Ovary (tissue), 9 donors: Measurements from ENCODE around the gene TM9SF4. TPM values are rescaled to one million over a fixed set of nuclear protein-coding genes. Genes with fewer than 3 reads are reported as not detected.
"Not testable (repeated sequence)": the region's sequence is repeated elsewhere in the genome, so short reads cannot be mapped to it uniquely, and the experiment has no call there.

Experiments
- DNase-seq, 5 donors: peaks; one replicate each; pipeline ENCODE4 v3.0.0-alpha.2; 2019 to 2020
- H3K27ac ChIP-seq, 2 donors: fragments of 200-600 bp; one replicate each; pipeline versions ENCODE4 v1.5.1 to v1.8.0; 2019 to 2022
- H3K27me3 ChIP-seq: fragments of 200-600 bp; one replicate; pipeline ENCODE4 v1.8.0; 2022
- H3K36me3 ChIP-seq: fragments of 200-600 bp; sonication (generic); one replicate; pipeline ENCODE4 v1.5.1; 2019
- H3K4me1 ChIP-seq: one replicate; pipeline ENCODE4 v1.8.1; 2013; ENCODE audit warnings: mild to moderate bottlenecking, moderate library complexity; ENCODE audit not compliant: insufficient read depth
- H3K4me3 ChIP-seq: fragments of 200-600 bp; sonication (generic); one replicate; pipeline ENCODE4 v1.5.1; 2017
- H3K9me3 ChIP-seq, 2 donors: fragments of 200-600 bp in 1 of 2; sonication (generic) in 1 of 2; one replicate each; pipeline versions ENCODE4 v1.5.1 to v1.8.1; 2013 to 2019; ENCODE audit warnings: mild to moderate bottlenecking in 1 of 2, moderate library complexity in 1 of 2
- EP300 ChIP-seq: sonication (generic); formaldehyde crosslinking; IDR thresholded peaks from one replicate; pipeline ENCODE4 v1.6.1; 2017; ENCODE audit warnings: antibody characterized with exemption
- POLR2A ChIP-seq: fragments of 450-650 bp; IDR thresholded peaks from one replicate; pipeline ENCODE4 v1.6.1; 2017; ENCODE audit warnings: antibody characterized with exemption, mild to moderate bottlenecking, moderate library complexity
- WGBS, 3 donors: extraction: QIAGEN DNeasy Blood & Tissue Kit in 1 of 3; methylation state at CpG; one replicate each; pipeline versions ENCODE4 v1.1.5 to v1.1.7; 2013 to 2017; 5-methylcytosine and 5-hydroxymethylcytosine counted together
- intact Hi-C, 4 donors: fragments of 100-400 bp; cut with DNase I; formaldehyde crosslinking; loops; one replicate each; pipeline versions ENCODE4 v1.11.0 to v1.15.1; 2022 to 2023
- polyA plus RNA-seq, 2 donors: library from polyadenylated mRNA; stranded (reverse); fragments of 200-250 nt in 1 of 2; fragments of 350-450 nt in 1 of 2; fragmentation: Illumina TruSeq in 1 of 2; extraction: RNeasy Lipid Tissue Mini Kit (QIAGEN cat#74804) in 1 of 2; gene quantifications; one replicate each; pipeline ENCODE4 v1.2.3, GENCODE V29; 2013 to 2014
- total RNA-seq, 7 donors: library from RNA; depleted of rRNA in 2 of 7; stranded (reverse); fragments of >200 nt in 2 of 7; fragmentation: NEBNext Ultra II Directional in 3 of 7; extraction: Animal tissue kit (Norgen Biotek cat#: 25700) in 3 of 7; gene quantifications; one replicate each; pipeline versions ENCODE4 v1.1.0 to v1.2.4, GENCODE V29; 2016 to 2023
- TF ChIP-seq, protein P1 (sequence below), 3 donors: fragments of 450-650 bp in 2 of 3; fragments of 200-600 bp in 1 of 3; IDR thresholded peaks; one replicate each; pipeline versions ENCODE4 v1.5.1 to v1.8.0; 2016 to 2022; ENCODE audit warnings: antibody characterized with exemption in 3 of 3, mild to moderate bottlenecking in 1 of 3
- donor health status: DM: no; HTN: no; CAD: no; lungs with moderate emphysema.
- donor health status: DM: no; HTN: no; CAD: no.
- donor health status: Bipolar disorder and iron deficiency.
- donor health status: DM: yes; HTN: yes; CAD: no.
- donor health status: DM: no; HTN: no; CAD: no.
- donor health status: DM: yes; HTN: yes; CAD: no.

TM9SF4 gene
- total and polyA plus RNA-seq, 9 donors, result 16.2 to 51.0 (median 37.2) TPM

DNA sequence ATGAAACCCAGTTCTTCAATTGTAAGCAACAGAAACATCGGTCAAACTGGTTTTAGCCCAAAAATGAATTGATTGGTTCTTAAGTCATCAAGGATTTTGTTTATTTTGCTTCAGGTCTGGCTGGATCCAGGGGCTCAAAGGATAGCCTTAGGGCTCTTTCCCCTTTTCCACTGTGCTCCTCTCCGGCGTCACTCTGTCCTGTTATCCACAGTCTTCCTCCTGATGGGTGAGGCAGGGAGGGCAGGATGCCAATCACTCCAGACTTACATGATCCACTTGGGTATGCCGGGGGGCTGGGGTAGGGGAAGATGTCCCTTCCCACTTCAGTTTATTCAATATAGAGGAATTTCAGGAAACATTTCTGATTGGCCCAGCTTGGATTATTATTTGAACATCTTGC, 58.0 kb downstream of the TM9SF4 start:
- no peak for TF ChIP-seq EP300
- Histone ChIP-seq H3K27ac (no peak overlapping the region), H3K9me3 (no peaks in the 10 kb centered on the region), H3K4me1 (peaks cover 7% of the 10 kb centered on the region), H3K36me3 (no peaks in the 10 kb centered on the region), H3K27me3 (no peaks in the 10 kb centered on the region), H3K4me3 (no peak overlapping the region)
- intact Hi-C loops, result no loop called here
- WGBS, 3 donors, result 95 to 98% (median 98%) methylated on average over 4 of the region's 4 CpGs
- no peak for DNase-seq

DNA sequence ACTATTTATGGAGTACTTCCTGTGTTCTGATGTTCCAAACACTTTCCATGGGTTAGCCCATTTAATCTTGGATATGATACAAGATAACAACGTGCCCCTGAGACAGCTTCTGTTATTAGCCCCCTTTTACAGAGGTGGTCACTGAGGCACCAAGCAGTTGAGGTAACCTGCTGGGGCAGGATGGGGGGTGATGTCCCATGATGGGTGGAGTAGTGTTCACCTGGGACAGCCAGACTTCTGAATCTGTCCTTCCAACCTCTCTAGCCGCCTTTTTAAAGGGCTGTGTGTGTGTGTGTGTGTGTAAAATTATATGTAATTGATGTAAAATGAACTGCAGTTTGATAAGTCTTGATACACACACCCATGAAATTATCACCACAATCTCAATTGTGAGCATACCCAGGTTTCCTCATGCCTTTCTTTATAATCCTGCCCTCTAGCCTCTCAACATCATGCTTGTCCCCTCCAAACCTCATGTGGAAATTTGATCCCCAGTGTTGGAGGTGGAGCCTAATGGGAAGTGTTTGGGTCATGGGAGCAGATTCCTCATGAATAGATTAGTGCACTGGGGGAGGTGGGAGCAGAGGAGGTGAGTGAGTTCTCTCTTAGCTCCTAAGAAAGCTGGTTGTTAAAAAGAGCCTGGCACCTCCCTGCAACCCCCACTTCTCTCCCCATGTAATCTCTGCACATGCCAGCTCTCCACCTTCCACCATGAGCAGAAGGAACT, 58.8 kb downstream of the TM9SF4 start:
- no peak for DNase-seq
- no peaks in the 10 kb centered on the region for H3K36me3 ChIP-seq
- WGBS, 3 donors, result 79 to 85% (median 82%) methylated on average over 2 of the region's 2 CpGs

GRCh38 chr20:32177696-32178095, 68.2 kb downstream of the TM9SF4 start:
- H3K27me3 ChIP-seq, H3K9me3 ChIP-seq, H3K4me1 ChIP-seq, H3K27ac ChIP-seq, intact Hi-C loops, H3K36me3 ChIP-seq, H3K4me3 ChIP-seq: not testable (repeated sequence)
- 85 to 92% (median 88%) methylated on average over 7 of the region's 7 CpGs for WGBS, 3 donors
- peak in 1 of 5 donors; percentile 5 for DNase-seq

More for the DNA sequence above, 58.8 kb downstream of the TM9SF4 start:
- H3K9me3 ChIP-seq, result no peaks in the 10 kb centered on the region
- no peak for TF ChIP-seq POLR2A
- no peak for TF ChIP-seq EP300
- TF ChIP-seq, protein P1, sequence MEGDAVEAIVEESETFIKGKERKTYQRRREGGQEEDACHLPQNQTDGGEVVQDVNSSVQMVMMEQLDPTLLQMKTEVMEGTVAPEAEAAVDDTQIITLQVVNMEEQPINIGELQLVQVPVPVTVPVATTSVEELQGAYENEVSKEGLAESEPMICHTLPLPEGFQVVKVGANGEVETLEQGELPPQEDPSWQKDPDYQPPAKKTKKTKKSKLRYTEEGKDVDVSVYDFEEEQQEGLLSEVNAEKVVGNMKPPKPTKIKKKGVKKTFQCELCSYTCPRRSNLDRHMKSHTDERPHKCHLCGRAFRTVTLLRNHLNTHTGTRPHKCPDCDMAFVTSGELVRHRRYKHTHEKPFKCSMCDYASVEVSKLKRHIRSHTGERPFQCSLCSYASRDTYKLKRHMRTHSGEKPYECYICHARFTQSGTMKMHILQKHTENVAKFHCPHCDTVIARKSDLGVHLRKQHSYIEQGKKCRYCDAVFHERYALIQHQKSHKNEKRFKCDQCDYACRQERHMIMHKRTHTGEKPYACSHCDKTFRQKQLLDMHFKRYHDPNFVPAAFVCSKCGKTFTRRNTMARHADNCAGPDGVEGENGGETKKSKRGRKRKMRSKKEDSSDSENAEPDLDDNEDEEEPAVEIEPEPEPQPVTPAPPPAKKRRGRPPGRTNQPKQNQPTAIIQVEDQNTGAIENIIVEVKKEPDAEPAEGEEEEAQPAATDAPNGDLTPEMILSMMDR (IDR thresholded peaks at IDR 0.05), result no peak
- H3K4me3 ChIP-seq, result no peak overlapping the region
- intact Hi-C loops, result no loop called here
- H3K4me1 ChIP-seq, result peaks cover 7% of the 10 kb centered on the region
- no peaks in the 10 kb centered on the region for H3K27me3 ChIP-seq
- H3K27ac ChIP-seq, result no peak overlapping the region

GRCh38 chr20:32179515-32179914, 70.0 kb downstream of the TM9SF4 start:
- WGBS, 3 donors, result 84 to 94% (median 92%) methylated on average over 2 of the region's 2 CpGs
- no peaks in the 10 kb centered on the region for H3K4me1 ChIP-seq
- peak in 2 of 5 donors; percentile 3 to 9 for DNase-seq
- no peaks in the 10 kb centered on the region for H3K36me3 ChIP-seq
- no peaks in the 10 kb centered on the region for H3K9me3 ChIP-seq
- H3K27ac ChIP-seq, result no peak overlapping the region
- intact Hi-C loops, result no loop called here
- no peaks in the 10 kb centered on the region for H3K27me3 ChIP-seq
- H3K4me3 ChIP-seq, result no peak overlapping the region
- TF ChIP-seq EP300 (no peak), POLR2A (no peak)
- TF ChIP-seq, protein P1 (IDR thresholded peaks at IDR 0.05), result no peak

GRCh38 chr20:32179934-32180333, 70.4 kb downstream of the TM9SF4 start:
- 84 to 94% (median 92%) methylated on average over 4 of the region's 4 CpGs for WGBS, 3 donors

More at GRCh38 chr20:32179934-32180333, 70.4 kb downstream of the TM9SF4 start:
- no peak for DNase-seq
- TF ChIP-seq POLR2A (no peak), EP300 (no peak)
- TF ChIP-seq, protein P1 (IDR thresholded peaks at IDR 0.05), result no peak
- Histone ChIP-seq H3K27ac (no peak overlapping the region), H3K4me1 (no peaks in the 10 kb centered on the region), H3K27me3 (no peaks in the 10 kb centered on the region), H3K9me3 (no peaks in the 10 kb centered on the region), H3K36me3 (no peaks in the 10 kb centered on the region), H3K4me3 (no peak overlapping the region)
- intact Hi-C loops, result no loop called here
